HCT116 (cell line): ENCODE data around the gene HK1. TPM values are rescaled to one million over a fixed set of nuclear protein-coding genes. Genes with fewer than 3 reads are reported as not detected.
"Not testable (repeated sequence)": the region's sequence is repeated elsewhere in the genome, so short reads cannot be mapped to it uniquely, and the experiment has no call there.

ENCODE experiments used
- ATAC-seq: fragments of 200-7000 bp; cut with Tn5 transposase; 2 replicates; pipeline ENCODE4 v1.9.1; 2020; ENCODE audit warnings: mild to moderate bottlenecking, moderate library complexity
- BruUV-seq: library from RNA; stranded (reverse); fragments of 400-500 nt; replicated peaks from 2 replicates; lab custom pipeline; 2021; lab: Mats Ljungman, UMichigan
- CTCF ChIA-PET: fragments of 300-600 bp; sonication (Branson Sonifier 250); formaldehyde crosslinking; loops from one replicate; lab custom pipeline; 2021; ENCODE audit warnings: antibody characterized with exemption; lab: Charles Lee
- POLR2A ChIA-PET: fragments of 300-600, 350-600 bp; sonication (Branson Sonifier 250); formaldehyde crosslinking; loops from one replicate; lab custom pipeline; 2021; ENCODE audit warnings: antibody characterized with exemption; lab: Charles Lee
- RAD21 ChIA-PET, 2 experiments: fragments of 300-600 bp; sonication (Branson Sonifier 250); formaldehyde crosslinking; loops; one replicate each; lab custom pipeline; 2023; ENCODE audit warnings: low total read pairs in 2 of 2; ENCODE audit not compliant: uncharacterized antibody in 2 of 2, unreplicated experiment in 2 of 2, low non-redundant PET in 1 of 2; lab: Charles Lee
- DNase-seq: peaks from one replicate; pipeline ENCODE4 v3.0.0-alpha.2; 2010; ENCODE audit warnings: low read depth, low spot score
- H2AFZ ChIP-seq: fragments of 200-600 bp; shearing (Covaris generic), sonication (generic); 2 replicates; pipeline ENCODE4 v1.6.1; 2017; ENCODE audit warnings: low read depth, mixed run types, mixed read lengths, antibody characterized with exemption, low read length; ENCODE audit not compliant: poor library complexity, severe bottlenecking
- H3K27ac ChIP-seq: 2 replicates; pipeline ENCODE4 v1.5.1; 2012; ENCODE audit warnings: low read depth, low read length
- H3K27me3 ChIP-seq: fragments of 200-600 bp; sonication (generic); 2 replicates; pipeline ENCODE4 v1.6.1; 2016; ENCODE audit warnings: mixed run types, low read length, mixed read lengths; ENCODE audit not compliant: insufficient read depth
- H3K36me3 ChIP-seq, 2 experiments: fragments of 200-500 bp in 1 of 2; fragments of 200-600 bp in 1 of 2; sonication (Bioruptor generic) in 1 of 2; sonication (generic) in 1 of 2; 2 replicates each; pipeline versions ENCODE4 v1.5.1 to v1.6.1; 2014 to 2016; ENCODE audit warnings: low read length in 2 of 2, inconsistent platforms in 1 of 2, mixed read lengths in 1 of 2, mixed run types in 1 of 2; ENCODE audit not compliant: insufficient read depth in 2 of 2, control insufficient read depth in 1 of 2
- H3K4me1 ChIP-seq, 2 experiments: fragments of 200-600 bp in 1 of 2; sonication (generic) in 1 of 2; 2 replicates each; pipeline versions ENCODE4 v1.5.1 to v1.6.1; 2012 to 2017; ENCODE audit warnings: low read length in 2 of 2, inconsistent platforms in 1 of 2, mild to moderate bottlenecking in 1 of 2, mixed read lengths in 1 of 2, mixed run types in 1 of 2, moderate library complexity in 1 of 2; ENCODE audit not compliant: insufficient read depth in 2 of 2, control insufficient read depth in 1 of 2
- H3K4me2 ChIP-seq: fragments of 200-600 bp; sonication (generic); 2 replicates; pipeline ENCODE4 v1.6.1; 2017; ENCODE audit warnings: mixed run types, low read length, mixed read lengths
- H3K4me3 ChIP-seq, 2 experiments: fragments of 200-600 bp in 1 of 2; sonication (generic) in 1 of 2; replicated peaks in 1 of 2; 2 replicates each; pipeline ENCODE4 v1.5.1; 2011 to 2016; ENCODE audit warnings: low read length in 2 of 2, control low read depth in 1 of 2, low read depth in 1 of 2, mild to moderate bottlenecking in 1 of 2, mixed read lengths in 1 of 2, mixed run types in 1 of 2
- H3K79me2 ChIP-seq: fragments of 200-600 bp; sonication (generic); 2 replicates; pipeline ENCODE4 v1.6.1; 2017; ENCODE audit warnings: mild to moderate bottlenecking, mixed run types, low read length, moderate library complexity, mixed read lengths; ENCODE audit not compliant: insufficient read depth
- H3K9ac ChIP-seq: fragments of 200-600 bp; sonication (generic); 2 replicates; pipeline ENCODE4 v1.6.1; 2016; ENCODE audit warnings: low read length, mixed read lengths
- H3K9me2 ChIP-seq: fragments of 200-600 bp; sonication (generic), shearing (Covaris generic); 2 replicates; pipeline ENCODE4 v1.6.1; 2017; ENCODE audit warnings: mixed run types, mild to moderate bottlenecking, moderate library complexity; ENCODE audit not compliant: insufficient read depth
- H3K9me3 ChIP-seq, 2 experiments: fragments of 200-500 bp in 1 of 2; fragments of 200-600 bp in 1 of 2; sonication (Bioruptor generic) in 1 of 2; sonication (generic) in 1 of 2; 2 replicates each; pipeline ENCODE4 v1.6.1; 2014 to 2017; ENCODE audit warnings: low read length in 2 of 2, mixed read lengths in 2 of 2, inconsistent platforms in 1 of 2, low read depth in 1 of 2, mild to moderate bottlenecking in 1 of 2, mixed run types in 1 of 2, moderate library complexity in 1 of 2; ENCODE audit not compliant: control insufficient read depth in 1 of 2, insufficient read depth in 1 of 2
- H4K20me1 ChIP-seq: fragments of 200-600 bp; sonication (generic), shearing (Covaris generic); 2 replicates; pipeline ENCODE4 v1.6.1; 2017; ENCODE audit warnings: mixed run types, mild to moderate bottlenecking, moderate library complexity; ENCODE audit not compliant: insufficient read depth
- ATF3 ChIP-seq: IDR thresholded peaks from 2 replicates; pipeline ENCODE4 v1.6.1; 2012
- CBX3 ChIP-seq: IDR thresholded peaks from 2 replicates; pipeline ENCODE4 v1.6.1; 2012; ENCODE audit warnings: low read depth
- CTCF ChIP-seq, 3 experiments: fragments of 200-600 bp in 1 of 3; sonication (generic) in 1 of 3; IDR thresholded peaks in 2 of 3; conservative IDR thresholded peaks in 1 of 3; 2 replicates each; pipeline ENCODE4 v1.5.1; 2012 to 2017; ENCODE audit warnings: low read depth in 2 of 3, low read length in 2 of 3, antibody characterized with exemption in 1 of 3, borderline replicate concordance in 1 of 3, control low read depth in 1 of 3, mild to moderate bottlenecking in 1 of 3, mixed read lengths in 1 of 3, mixed run types in 1 of 3, moderate library complexity in 1 of 3; ENCODE audit not compliant: insufficient read depth in 1 of 3
- EGR1 ChIP-seq: IDR thresholded peaks from 2 replicates; pipeline ENCODE4 v1.6.1; 2012; ENCODE audit warnings: low read depth
- ELF1 ChIP-seq: IDR thresholded peaks from 2 replicates; pipeline ENCODE4 v1.6.1; 2012; ENCODE audit warnings: low read depth, borderline replicate concordance
- EZH2phosphoT487 ChIP-seq: fragments of 200-600 bp; IDR thresholded peaks from 2 replicates; pipeline ENCODE4 v1.6.1; 2018; ENCODE audit warnings: antibody characterized with exemption, borderline replicate concordance
- FOSL1 ChIP-seq: IDR thresholded peaks from 2 replicates; pipeline ENCODE4 v1.6.1; 2012; ENCODE audit warnings: low read depth
- JUND ChIP-seq: IDR thresholded peaks from 2 replicates; pipeline ENCODE4 v1.6.1; 2012
- MAX ChIP-seq: IDR thresholded peaks from 2 replicates; pipeline ENCODE4 v1.6.1; 2012
- POLR2A ChIP-seq: IDR thresholded peaks from 2 replicates; pipeline ENCODE4 v1.7.0; 2011; ENCODE audit warnings: borderline replicate concordance; ENCODE audit not compliant: insufficient read depth, insufficient read length; ENCODE audit errors: extremely low read depth
- POLR2AphosphoS5 ChIP-seq: IDR thresholded peaks from 2 replicates; pipeline ENCODE4 v1.6.1; 2011; ENCODE audit warnings: mild to moderate bottlenecking, low read depth, low read length, moderate library complexity
- RAD21 ChIP-seq: IDR thresholded peaks from 2 replicates; pipeline ENCODE4 v1.6.1; 2012; ENCODE audit warnings: low read depth, mild to moderate bottlenecking
- SIN3A ChIP-seq: IDR thresholded peaks from 2 replicates; pipeline ENCODE4 v1.6.1; 2012; ENCODE audit warnings: low read depth
- SP1 ChIP-seq: IDR thresholded peaks from 2 replicates; pipeline ENCODE4 v1.6.1; 2012; ENCODE audit warnings: low read depth
- SRF ChIP-seq: IDR thresholded peaks from 2 replicates; pipeline ENCODE4 v1.6.1; 2012; ENCODE audit warnings: low read depth
- TCF7L2 ChIP-seq: IDR thresholded peaks from 2 replicates; pipeline ENCODE4 v1.7.0; 2011; ENCODE audit warnings: borderline replicate concordance, inconsistent platforms; ENCODE audit not compliant: insufficient read depth, insufficient read length; ENCODE audit errors: extremely low read depth
- ZBTB33 ChIP-seq: IDR thresholded peaks from 2 replicates; pipeline ENCODE4 v1.6.1; 2011; ENCODE audit warnings: mild to moderate bottlenecking, low read length, moderate library complexity; ENCODE audit not compliant: insufficient replicate concordance; ENCODE audit errors: extremely low read depth
- ZFX ChIP-seq: fragments of 450-650 bp; IDR thresholded peaks from 2 replicates; pipeline ENCODE4 v1.6.1; 2017
- ZNF274 ChIP-seq: fragments of 200-500 bp; sonication (Bioruptor generic); IDR thresholded peaks from 2 replicates; pipeline ENCODE4 v1.6.1; 2014; ENCODE audit warnings: mild to moderate bottlenecking, low read depth, low read length, inconsistent platforms
- intact Hi-C: fragments of 100-400 bp; cut with micrococcal nuclease; formaldehyde crosslinking; loops from 2 replicates; pipeline ENCODE4 v1.10.0; 2022
- total RNA-seq: library from RNA; stranded (reverse); gene quantifications from one replicate; pipeline ENCODE4 v1.2.1, GENCODE V29; 2021; ENCODE audit not compliant: unreplicated experiment

The HK1 gene
- total RNA-seq, 1 experiment from 2014 or later, result 50.3 TPM

GRCh38 chr10:69321865-69322264 lies 43.6 kb downstream of the HK1 start:
- H3K9ac ChIP-seq, result no peak overlapping the region
- H4K20me1 ChIP-seq, result no peaks in the 10 kb centered on the region
- POLR2A ChIA-PET, result no interaction called here
- no peaks in the 10 kb centered on the region for H3K27me3 ChIP-seq
- peaks cover 50% of the 10 kb centered on the region for H3K79me2 ChIP-seq
- no peak overlapping the region for H3K4me3 ChIP-seq
- no peaks in the 10 kb centered on the region for H3K9me3 ChIP-seq
- H3K4me2 ChIP-seq, result no peak overlapping the region
- peaks cover 24 to 42% of the 10 kb centered on the region in 2 experiments for H3K4me1 ChIP-seq
- H2AFZ ChIP-seq, result no peak overlapping the region
- no peak overlapping the region for H3K27ac ChIP-seq
- TF ChIP-seq POLR2AphosphoS5 (no peak), RAD21 (no peak), JUND (no peak), CBX3 (no peak), POLR2A (no peak), TCF7L2 (no peak), SP1 (no peak), ZBTB33 (no peak), ATF3 (no peak), MAX (no peak), ZNF274 (no peak), FOSL1 (no peak), SRF (no peak), EZH2phosphoT487 (no peak), SIN3A (no peak), EGR1 (no peak), ZFX (no peak), ELF1 (no peak), CTCF (IDR thresholded peaks at IDR 0.05 in 2 of 3, conservative IDR thresholded peaks at IDR 0.05 in 1 of 3; ENCODE audit: borderline replicate concordance in 1 of 3, insufficient read depth in 1 of 3, low read depth in 2 of 3, low read length in 2 of 3) (no peak)
- no peak for ATAC-seq
- BruUV-seq, result no TSS peak
- intact Hi-C loops, result no loop called here
- H3K36me3 ChIP-seq, result no peaks in the 10 kb centered on the region
- H3K9me2 ChIP-seq, result no peaks in the 10 kb centered on the region
- CTCF ChIA-PET, result no interaction called here
- RAD21 ChIA-PET, result no interaction called here
- DNase-seq, result no peak

GRCh38 chr10:69322346-69322745 lies 44.0 kb downstream of the HK1 start:
- H3K4me3 ChIP-seq, H4K20me1 ChIP-seq, H2AFZ ChIP-seq, H3K9ac ChIP-seq, POLR2A ChIA-PET, RAD21 ChIA-PET, BruUV-seq, DNase-seq, H3K27ac ChIP-seq, H3K9me3 ChIP-seq, H3K27me3 ChIP-seq, intact Hi-C loops, CTCF ChIA-PET, H3K9me2 ChIP-seq, H3K36me3 ChIP-seq, ATAC-seq, H3K4me2 ChIP-seq: not testable (repeated sequence)
- H3K79me2 ChIP-seq, result peaks cover 53% of the 10 kb centered on the region
- peaks cover 20 to 37% of the 10 kb centered on the region in 2 experiments for H3K4me1 ChIP-seq
